ENCODE results near the gene CRB2.

CRB2 gene

GRCh38 chr9:123355761-123356431 is at the start of gene CRB2:
Gene CRB2 (plus strand): TSS chr9:123356197. CDS start chr9:123356261, 64 bp downstream.
- Histone ChIP-seq H3K4me2 (ENCODE audit: low read length) (no peak within 1 kb of the TSS), H4K20me1 (ENCODE audit: control insufficient read depth, insufficient read depth, low read depth, low read length) (no peaks in the 10 kb centered on the region)

GRCh38 chr9:123309611-123310010 is 46.4 kb upstream of the CRB2 start:
- Histone ChIP-seq H3F3A (ENCODE audit: control insufficient read depth, insufficient read depth) (0 out of 2 replicates have a peak, but pooled peaks cover 5% of the 10 kb centered on the region), H3K27ac (ENCODE audit: low read depth, low read length) (no peak overlapping the region), H3K9me3 (ENCODE audit: control insufficient read depth, insufficient read depth, low read length) (no peaks in the 10 kb centered on the region), H3K4me1 (ENCODE audit: control insufficient read depth, low read length) (peaks cover 30% of the 10 kb centered on the region), H4K20me1 (ENCODE audit: control insufficient read depth, insufficient read depth, low read depth, low read length) (no peaks in the 10 kb centered on the region), H3K9me2 (replicated peaks; ENCODE audit: control insufficient read depth, low read length) (no peaks in the 10 kb centered on the region), H3K4me3 (ENCODE audit: low read length) (no peak overlapping the region), H3K79me2 (ENCODE audit: control insufficient read depth, low read length) (no peaks in the 10 kb centered on the region), H3K27me3 (ENCODE audit: control insufficient read depth, low read length) (no peaks in the 10 kb centered on the region), H3K36me3 (ENCODE audit: control insufficient read depth, low read length) (no peaks in the 10 kb centered on the region), H3K4me2 (ENCODE audit: low read length) (no peak overlapping the region)
- TF ChIP-seq CTCF (IDR thresholded peaks at IDR 0.05; ENCODE audit: low read depth, low read length, poor library complexity, severe bottlenecking) (no peak), EZH2phosphoT487 (IDR thresholded peaks at IDR 0.05; ENCODE audit: borderline replicate concordance, low read length) (no peak)

More at GRCh38 chr9:123355761-123356431, at the start of gene CRB2:
- Histone ChIP-seq H3K79me2 (ENCODE audit: control insufficient read depth, low read length) (no peaks in the 10 kb centered on the region), H3F3A (ENCODE audit: control insufficient read depth, insufficient read depth) (no peaks in the 10 kb centered on the region), H3K27me3 (ENCODE audit: control insufficient read depth, low read length) (no peaks in the 10 kb centered on the region), H3K27ac (ENCODE audit: low read depth, low read length) (no peak within 1 kb of the TSS), H3K4me3 (ENCODE audit: low read length) (no peak within 1 kb of the TSS), H3K4me1 (ENCODE audit: control insufficient read depth, low read length) (peaks cover 35% of the 10 kb centered on the region), H3K36me3 (ENCODE audit: control insufficient read depth, low read length) (no peaks in the 10 kb centered on the region), H3K9me2 (replicated peaks; ENCODE audit: control insufficient read depth, low read length) (no peaks in the 10 kb centered on the region), H3K9me3 (ENCODE audit: control insufficient read depth, insufficient read depth, low read length) (no peaks in the 10 kb centered on the region)
- TF ChIP-seq CTCF (IDR thresholded peaks at IDR 0.05; ENCODE audit: low read depth, low read length, poor library complexity, severe bottlenecking), result no peak
- no peak for TF ChIP-seq EZH2phosphoT487 (IDR thresholded peaks at IDR 0.05; ENCODE audit: borderline replicate concordance, low read length)

DNA sequence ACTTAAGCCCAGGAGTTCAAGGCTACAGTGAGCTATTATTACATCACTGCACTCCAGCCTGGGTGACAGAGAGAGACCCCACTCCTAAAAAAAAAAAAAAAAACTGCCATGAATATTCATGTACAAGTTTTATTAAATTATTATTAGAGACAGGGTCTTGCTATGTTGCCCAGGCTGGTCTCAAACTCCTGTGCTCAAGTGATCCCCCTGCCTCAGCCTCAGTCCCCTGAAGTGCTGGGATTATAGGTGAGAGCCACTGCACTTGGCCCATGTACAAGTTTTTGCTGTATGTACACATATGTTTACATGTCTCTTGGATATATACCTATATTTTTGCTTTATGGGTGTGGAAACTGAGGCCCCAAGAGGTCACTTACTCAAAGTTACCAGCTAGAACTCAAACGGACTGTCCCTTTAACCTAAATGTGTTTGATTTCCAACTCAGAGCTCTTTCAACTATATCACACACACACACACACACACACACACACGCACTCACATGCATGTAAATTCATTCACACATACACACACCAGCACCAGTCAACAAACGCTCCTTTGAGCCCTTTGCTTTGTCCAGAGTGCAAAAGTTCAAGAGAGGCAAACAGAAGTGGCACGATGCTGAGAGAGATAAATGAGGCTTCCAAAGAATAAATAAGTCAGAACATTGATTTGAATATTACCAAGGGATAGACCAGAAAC is 45.3 kb upstream of the CRB2 start:
- Histone ChIP-seq H3K36me3 (ENCODE audit: control insufficient read depth, low read length) (no peaks in the 10 kb centered on the region), H3K4me3 (ENCODE audit: low read length) (no peak overlapping the region), H3K27ac (ENCODE audit: low read depth, low read length) (no peak overlapping the region)

More for the DNA sequence above, 45.3 kb upstream of the CRB2 start:
- Histone ChIP-seq H3K27me3 (ENCODE audit: control insufficient read depth, low read length) (no peaks in the 10 kb centered on the region), H3K79me2 (ENCODE audit: control insufficient read depth, low read length) (no peaks in the 10 kb centered on the region), H3K4me2 (ENCODE audit: low read length) (no peak overlapping the region), H3K9me3 (ENCODE audit: control insufficient read depth, insufficient read depth, low read length) (no peaks in the 10 kb centered on the region), H4K20me1 (ENCODE audit: control insufficient read depth, insufficient read depth, low read depth, low read length) (no peaks in the 10 kb centered on the region), H3K9me2 (replicated peaks; ENCODE audit: control insufficient read depth, low read length) (no peaks in the 10 kb centered on the region), H3K4me1 (ENCODE audit: control insufficient read depth, low read length) (peaks cover 22% of the 10 kb centered on the region), H3F3A (ENCODE audit: control insufficient read depth, insufficient read depth) (0 out of 2 replicates have a peak, but pooled peaks cover 5% of the 10 kb centered on the region)
- TF ChIP-seq EZH2phosphoT487 (IDR thresholded peaks at IDR 0.05; ENCODE audit: borderline replicate concordance, low read length) (no peak), CTCF (IDR thresholded peaks at IDR 0.05; ENCODE audit: low read depth, low read length, poor library complexity, severe bottlenecking) (no peak)
